Neural progenitor cell (in vitro differentiated cells): Measurements from ENCODE around the gene LRRC27. TPM values are rescaled to one million over a fixed set of nuclear protein-coding genes. Genes with fewer than 3 reads are reported as not detected.
"Not testable (repeated sequence)": the region's sequence is repeated elsewhere in the genome, so short reads cannot be mapped to it uniquely, and the experiment has no call there.

Experiments used
- DNase-seq: peaks from one replicate; pipeline ENCODE4 v3.0.0-alpha.2; 2016; ENCODE audit warnings: low spot score
- H2AFZ ChIP-seq: fragments of 200-600 bp; sonication (generic); replicated peaks from 2 replicates; pipeline ENCODE4 v1.6.1; 2016; ENCODE audit warnings: antibody characterized with exemption
- H3F3A ChIP-seq: fragments of 200-600 bp; sonication (generic); 2 replicates; pipeline ENCODE4 v1.6.1; 2016; ENCODE audit warnings: antibody characterized with exemption, low read depth
- H3K27ac ChIP-seq: fragments of 200-600 bp; sonication (generic); 2 replicates; pipeline ENCODE4 v1.5.1; 2016; ENCODE audit warnings: mild to moderate bottlenecking
- H3K27me3 ChIP-seq: fragments of 200-600 bp; sonication (generic); 2 replicates; pipeline ENCODE4 v1.6.1; 2016; ENCODE audit warnings: mild to moderate bottlenecking, moderate library complexity
- H3K36me3 ChIP-seq: fragments of 200-600 bp; sonication (generic); 2 replicates; pipeline ENCODE4 v1.5.1; 2016
- H3K4me1 ChIP-seq: fragments of 200-600 bp; sonication (generic); 2 replicates; pipeline ENCODE4 v1.6.1; 2016; ENCODE audit warnings: mixed run types
- H3K4me2 ChIP-seq: fragments of 200-600 bp; sonication (generic); 2 replicates; pipeline ENCODE4 v1.6.1; 2016
- H3K4me3 ChIP-seq: fragments of 200-600 bp; sonication (generic); 2 replicates; pipeline ENCODE4 v1.5.1; 2016
- H3K79me2 ChIP-seq: fragments of 200-600 bp; sonication (generic); 2 replicates; pipeline ENCODE4 v1.6.1; 2016; ENCODE audit warnings: low read depth
- H3K9ac ChIP-seq: fragments of 200-600 bp; sonication (generic); 2 replicates; pipeline ENCODE4 v1.6.1; 2016
- H3K9me3 ChIP-seq: fragments of 200-600 bp; sonication (generic); 2 replicates; pipeline ENCODE4 v1.5.1; 2016; ENCODE audit warnings: low read depth
- H4K20me1 ChIP-seq: fragments of 200-600 bp; sonication (generic); 2 replicates; pipeline ENCODE4 v1.6.1; 2016; ENCODE audit warnings: low read depth
- H3K27ac Mint-ChIP-seq: 3 replicates; pipeline ENCODE4 v1.8.0; 2021; ENCODE audit warnings: mixed read lengths
- H3K27me3 Mint-ChIP-seq: 2 replicates; pipeline ENCODE4 v1.8.0; 2022; ENCODE audit warnings: low read depth, mild to moderate bottlenecking, inconsistent platforms, moderate library complexity, mixed read lengths; ENCODE audit not compliant: insufficient read depth
- H3K36me3 Mint-ChIP-seq: 3 replicates; pipeline ENCODE4 v1.8.0; 2021; ENCODE audit warnings: mixed read lengths
- H3K4me1 Mint-ChIP-seq: 3 replicates; pipeline ENCODE4 v1.8.0; 2021; ENCODE audit warnings: mixed read lengths
- H3K4me3 Mint-ChIP-seq: 3 replicates; pipeline ENCODE4 v1.8.0; 2021; ENCODE audit warnings: mild to moderate bottlenecking, moderate library complexity, mixed read lengths
- H3K9me3 Mint-ChIP-seq: 3 replicates; pipeline ENCODE4 v1.8.0; 2020; ENCODE audit warnings: mixed read lengths
- EZH2 ChIP-seq: fragments of 200-600 bp; sonication (generic); IDR thresholded peaks from 2 replicates; pipeline ENCODE4 v1.6.1; 2017; ENCODE audit warnings: antibody characterized with exemption, mild to moderate bottlenecking, moderate library complexity
- EZH2phosphoT487 ChIP-seq: fragments of 200-600 bp; sonication (generic); IDR thresholded peaks from 2 replicates; pipeline ENCODE4 v1.6.1; 2017; ENCODE audit warnings: antibody characterized with exemption
- total RNA-seq: library from RNA; depleted of rRNA; stranded (reverse); fragments of >200 nt; gene quantifications from 2 replicates; pipeline ENCODE4 v1.2.3, GENCODE V29; 2015; ENCODE audit warnings: low replicate concordance
- TF ChIP-seq, protein P1 (sequence below): fragments of 200-600 bp; sonication (generic); IDR thresholded peaks from 2 replicates; pipeline ENCODE4 v1.5.1; 2017; ENCODE audit warnings: antibody characterized with exemption, mild to moderate bottlenecking

Gene LRRC27
- total RNA-seq, 1 donor from 2014 or later, result 16.9 TPM

DNA sequence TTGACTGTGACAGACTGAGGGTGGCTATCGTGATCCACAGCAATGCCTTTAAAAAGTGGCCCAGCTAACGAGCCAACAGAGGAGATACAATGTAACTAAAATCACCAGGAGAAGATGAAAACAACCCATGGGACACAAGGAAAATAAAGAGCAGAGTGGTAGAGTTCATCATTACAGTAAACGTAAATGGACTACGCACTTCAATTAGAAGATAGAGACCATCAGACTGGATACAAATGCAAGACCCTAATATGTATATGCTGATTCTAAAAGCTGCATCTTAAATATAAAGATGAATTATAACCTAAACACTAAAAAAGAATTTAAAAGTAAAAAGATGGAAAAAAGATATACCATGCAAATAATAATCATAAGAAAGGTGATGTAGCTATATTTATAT is 17.7 kb upstream of the LRRC27 start:
- Histone ChIP-seq H3K27me3 (peaks cover 37% of the 10 kb centered on the region), H3K9me3 (no peaks in the 10 kb centered on the region), H3K4me1 (no peaks in the 10 kb centered on the region), H3K27ac (no peak overlapping the region), H4K20me1 (peaks cover 1% of the 10 kb centered on the region), H3K4me3 (no peak overlapping the region), H3K9ac (no peak overlapping the region), H3K36me3 (no peaks in the 10 kb centered on the region), H3K79me2 (no peaks in the 10 kb centered on the region), H3F3A (no peaks in the 10 kb centered on the region), H3K4me2 (no peak overlapping the region), H2AFZ (no peak overlapping the region)
- TF ChIP-seq EZH2phosphoT487, result no peak
- TF ChIP-seq, protein P1, sequence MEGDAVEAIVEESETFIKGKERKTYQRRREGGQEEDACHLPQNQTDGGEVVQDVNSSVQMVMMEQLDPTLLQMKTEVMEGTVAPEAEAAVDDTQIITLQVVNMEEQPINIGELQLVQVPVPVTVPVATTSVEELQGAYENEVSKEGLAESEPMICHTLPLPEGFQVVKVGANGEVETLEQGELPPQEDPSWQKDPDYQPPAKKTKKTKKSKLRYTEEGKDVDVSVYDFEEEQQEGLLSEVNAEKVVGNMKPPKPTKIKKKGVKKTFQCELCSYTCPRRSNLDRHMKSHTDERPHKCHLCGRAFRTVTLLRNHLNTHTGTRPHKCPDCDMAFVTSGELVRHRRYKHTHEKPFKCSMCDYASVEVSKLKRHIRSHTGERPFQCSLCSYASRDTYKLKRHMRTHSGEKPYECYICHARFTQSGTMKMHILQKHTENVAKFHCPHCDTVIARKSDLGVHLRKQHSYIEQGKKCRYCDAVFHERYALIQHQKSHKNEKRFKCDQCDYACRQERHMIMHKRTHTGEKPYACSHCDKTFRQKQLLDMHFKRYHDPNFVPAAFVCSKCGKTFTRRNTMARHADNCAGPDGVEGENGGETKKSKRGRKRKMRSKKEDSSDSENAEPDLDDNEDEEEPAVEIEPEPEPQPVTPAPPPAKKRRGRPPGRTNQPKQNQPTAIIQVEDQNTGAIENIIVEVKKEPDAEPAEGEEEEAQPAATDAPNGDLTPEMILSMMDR, result no peak
- TF ChIP-seq EZH2, result no peak
- no peak for DNase-seq
- H3K4me1 Mint-ChIP-seq, result peaks cover 10% of the 10 kb centered on the region
- no peaks in the 10 kb centered on the region for H3K9me3 Mint-ChIP-seq
- H3K4me3 Mint-ChIP-seq, result no peak overlapping the region
- peaks cover 4% of the 10 kb centered on the region for H3K36me3 Mint-ChIP-seq
- H3K27me3 Mint-ChIP-seq, result peaks cover 5% of the 10 kb centered on the region
- no peak overlapping the region for H3K27ac Mint-ChIP-seq

DNA sequence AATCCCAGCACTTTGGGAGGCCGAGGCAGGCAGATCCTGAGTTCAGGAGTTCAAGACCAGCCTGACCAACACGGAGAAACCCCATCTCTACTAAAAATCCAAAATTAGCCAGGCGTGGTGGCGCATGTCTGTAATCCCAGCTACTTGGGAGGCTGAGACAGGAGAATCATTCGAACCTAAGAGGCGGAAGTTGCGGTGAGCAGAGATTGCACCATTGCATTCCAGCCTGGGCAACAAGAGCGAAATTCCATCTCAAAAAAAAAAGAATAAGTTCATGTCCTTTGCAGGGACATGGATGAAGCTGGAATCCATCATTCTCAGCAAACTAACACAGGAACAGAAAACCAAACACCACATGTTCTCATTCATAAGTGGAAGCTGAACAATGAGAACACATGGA is 17.1 kb upstream of the LRRC27 start:
- not testable (repeated sequence) for H3K27me3 Mint-ChIP-seq, H3K4me2 ChIP-seq, H3K9me3 Mint-ChIP-seq, H2AFZ ChIP-seq, H3K4me3 ChIP-seq, H3K79me2 ChIP-seq, H3F3A ChIP-seq, DNase-seq, H3K27ac Mint-ChIP-seq, H3K9ac ChIP-seq, H3K9me3 ChIP-seq, H4K20me1 ChIP-seq, H3K4me3 Mint-ChIP-seq, H3K36me3 ChIP-seq, H3K4me1 ChIP-seq, H3K27ac ChIP-seq, H3K36me3 Mint-ChIP-seq
- peaks cover 31% of the 10 kb centered on the region for H3K27me3 ChIP-seq
- H3K4me1 Mint-ChIP-seq, result peaks cover 12% of the 10 kb centered on the region

DNA sequence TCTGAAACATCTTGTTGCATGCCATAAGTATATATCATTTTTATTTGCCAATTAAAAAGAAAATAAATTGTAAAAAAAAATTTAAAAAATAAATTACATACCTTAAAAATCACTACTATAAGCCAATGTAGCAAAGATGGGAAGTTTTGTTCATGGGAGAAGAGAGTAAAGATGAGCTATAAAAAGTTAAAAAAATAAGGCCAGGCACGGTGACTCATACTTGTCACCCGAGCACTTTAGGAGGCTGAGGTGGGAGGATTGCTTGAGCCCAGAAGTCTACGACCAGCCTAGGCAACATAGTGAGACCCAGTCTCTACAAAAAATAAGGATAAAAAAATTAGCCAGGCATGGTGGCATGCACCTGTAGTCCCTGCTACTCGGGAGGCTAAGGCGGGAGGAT is 15.9 kb upstream of the LRRC27 start:
- H3K27ac Mint-ChIP-seq, result no peak overlapping the region
- peaks cover 4% of the 10 kb centered on the region for H3K27me3 Mint-ChIP-seq
- no peak for DNase-seq
- TF ChIP-seq EZH2 (no peak), EZH2phosphoT487 (no peak)
- TF ChIP-seq, protein P1, result no peak
- Histone ChIP-seq H3K4me1 (no peaks in the 10 kb centered on the region), H3K36me3 (no peaks in the 10 kb centered on the region), H2AFZ (no peak overlapping the region), H3F3A (no peaks in the 10 kb centered on the region), H3K79me2 (no peaks in the 10 kb centered on the region), H3K9me3 (no peaks in the 10 kb centered on the region), H3K4me2 (no peak overlapping the region), H4K20me1 (no peaks in the 10 kb centered on the region), H3K9ac (no peak overlapping the region), H3K27me3 (peaks cover 19% of the 10 kb centered on the region), H3K4me3 (no peak overlapping the region), H3K27ac (no peak overlapping the region)
- peaks cover 4% of the 10 kb centered on the region for H3K36me3 Mint-ChIP-seq
- no peak overlapping the region for H3K4me3 Mint-ChIP-seq
- H3K4me1 Mint-ChIP-seq, result peaks cover 12% of the 10 kb centered on the region
- no peaks in the 10 kb centered on the region for H3K9me3 Mint-ChIP-seq

DNA sequence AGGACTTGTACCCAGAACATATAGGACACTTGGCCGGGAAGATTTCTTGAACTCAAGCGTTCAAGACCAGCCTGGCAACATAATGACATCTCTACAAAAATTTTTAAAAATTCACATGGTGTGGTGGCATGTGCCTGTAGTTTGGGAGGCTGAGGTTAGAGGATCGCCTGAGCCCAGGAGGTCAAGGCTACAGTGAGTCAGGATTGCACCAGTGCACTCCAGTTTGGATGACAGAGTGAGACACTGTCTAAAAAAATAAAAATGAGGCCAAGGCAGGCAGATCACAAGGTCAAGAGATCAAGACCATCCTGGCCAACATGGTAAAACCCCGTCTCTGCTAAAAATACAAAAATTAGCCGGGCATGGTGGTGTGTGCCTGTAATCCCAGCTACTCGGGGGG is 14.5 kb upstream of the LRRC27 start:
- not testable (repeated sequence) for H3K27ac ChIP-seq, H3F3A ChIP-seq, H3K4me1 ChIP-seq, DNase-seq, H3K9me3 Mint-ChIP-seq, H3K4me1 Mint-ChIP-seq, H4K20me1 ChIP-seq, H3K9ac ChIP-seq, H3K4me3 Mint-ChIP-seq, H3K27me3 ChIP-seq, H3K36me3 Mint-ChIP-seq, H3K79me2 ChIP-seq, H3K27me3 Mint-ChIP-seq, H3K36me3 ChIP-seq, H3K4me3 ChIP-seq, H3K27ac Mint-ChIP-seq, H3K4me2 ChIP-seq, H2AFZ ChIP-seq, H3K9me3 ChIP-seq
